Adrenal gland (tissue), 5 donors: ENCODE data around the gene MYO18B.

ENCODE experiments used
- CTCF ChIP-seq, 6 experiments: fragments of 450-650 bp in 4 of 6; fragments of 200-600 bp in 2 of 6; sonication (generic) in 1 of 6; IDR thresholded peaks; 1 replicate in 5 of 6; 2 replicates in 1 of 6; pipeline versions ENCODE4 v1.5.1 to v1.8.0; 2016 to 2021; ENCODE audit warnings: antibody characterized with exemption in 6 of 6, mild to moderate bottlenecking in 2 of 6, moderate library complexity in 1 of 6
- POLR2A ChIP-seq, 2 donors: fragments of 450-650 bp; IDR thresholded peaks; one replicate each; pipeline ENCODE4 v1.6.1; 2017; ENCODE audit warnings: antibody characterized with exemption in 2 of 2, mild to moderate bottlenecking in 2 of 2, moderate library complexity in 1 of 2
- donor health status: DM: no; HTN: no; CAD: no.

DNA sequence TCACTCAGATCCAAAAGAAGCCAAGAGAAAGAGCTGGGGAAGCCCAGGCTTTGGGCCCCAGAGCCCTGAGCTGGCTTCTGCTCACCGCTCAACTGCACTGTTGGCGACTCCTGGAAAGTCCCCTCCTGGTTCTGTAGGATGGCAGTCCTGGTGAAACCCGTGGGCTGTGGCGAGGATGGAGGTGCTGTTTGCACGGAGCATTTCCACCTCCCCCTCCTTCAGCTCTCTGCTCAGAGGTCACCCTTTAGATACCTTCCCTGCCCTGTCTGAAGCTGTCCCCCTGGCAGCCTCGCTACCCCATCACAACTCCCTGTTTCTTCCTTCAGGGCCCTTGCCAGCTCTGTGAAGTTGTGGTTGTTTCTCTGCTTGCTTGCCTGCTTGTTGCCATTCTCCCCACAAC lies 97.8 kb downstream of the MYO18B start:
- TF ChIP-seq POLR2A (IDR thresholded peaks at IDR 0.05): no peak
- no peak for TF ChIP-seq CTCF (IDR thresholded peaks at IDR 0.05)
